Tibial nerve (tissue), 4 donors: ENCODE results near the gene GABBR2.

ENCODE experiments used
- EP300 ChIP-seq, 2 donors: sonication (generic); formaldehyde crosslinking; IDR thresholded peaks; one replicate each; pipeline ENCODE4 v1.6.1; 2017; ENCODE audit warnings: antibody characterized with exemption in 2 of 2, mild to moderate bottlenecking in 1 of 2
- POLR2A ChIP-seq, 2 donors: fragments of 450-650 bp; IDR thresholded peaks; one replicate each; pipeline ENCODE4 v1.6.1; 2017; ENCODE audit warnings: antibody characterized with exemption in 2 of 2, mild to moderate bottlenecking in 2 of 2, moderate library complexity in 2 of 2
- TF ChIP-seq, protein P1 (sequence below), 5 experiments: fragments of 200-600 bp in 3 of 5; fragments of 450-650 bp in 2 of 5; sonication (generic) in 3 of 5; IDR thresholded peaks; one replicate each; pipeline ENCODE4 v1.5.1; 2016 to 2019; ENCODE audit warnings: antibody characterized with exemption in 5 of 5, mild to moderate bottlenecking in 3 of 5, moderate library complexity in 2 of 5

DNA sequence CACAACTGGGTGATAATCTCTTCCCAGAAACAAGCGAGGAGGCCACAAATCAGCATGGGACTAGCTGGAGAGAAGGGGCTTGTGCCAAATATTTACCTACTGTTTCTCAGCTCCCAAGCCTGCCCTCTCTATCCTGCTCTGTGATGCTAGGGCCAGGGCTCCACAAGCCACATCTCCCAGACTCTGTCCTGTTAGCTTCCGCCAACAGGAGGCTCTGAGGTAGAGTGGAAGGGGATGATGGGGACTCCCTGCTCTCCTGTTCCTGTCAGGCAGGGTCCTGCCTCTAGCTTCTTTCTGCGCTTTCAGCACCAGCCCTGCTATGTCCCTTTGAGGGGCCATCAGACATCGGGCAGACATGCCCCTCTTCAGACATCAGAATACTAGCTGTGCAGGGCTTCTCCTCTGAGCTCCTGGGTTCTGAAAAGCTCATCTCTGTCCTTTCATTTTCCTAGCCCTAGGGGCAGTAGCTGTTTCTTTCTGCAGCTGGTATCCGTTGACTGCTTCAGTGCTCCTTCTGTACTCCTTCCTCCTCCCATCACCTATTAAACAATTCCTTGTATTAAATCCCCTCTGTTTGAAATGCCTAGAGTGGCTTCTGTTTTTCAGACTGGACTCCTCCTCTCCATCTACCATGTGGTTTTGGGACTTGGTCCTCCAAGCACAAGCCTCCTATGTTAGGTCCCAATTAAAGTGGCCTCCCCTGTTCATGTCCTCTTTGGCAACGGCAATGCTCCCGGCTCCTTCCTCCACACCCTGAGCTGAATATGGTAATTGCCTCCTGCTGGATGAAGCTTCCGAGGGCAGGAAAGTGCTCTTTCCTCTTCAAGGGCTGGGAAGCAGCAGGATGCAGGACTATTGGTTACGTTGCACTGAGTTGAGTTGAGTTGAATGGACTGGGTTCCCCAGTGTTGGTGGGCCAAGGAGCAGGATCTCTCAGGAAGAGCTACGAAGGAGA lies 292.2 kb downstream of the GABBR2 start:
- TF ChIP-seq POLR2A (IDR thresholded peaks at IDR 0.05) (no peak), EP300 (IDR thresholded peaks at IDR 0.05) (no peak)
- TF ChIP-seq, protein P1, sequence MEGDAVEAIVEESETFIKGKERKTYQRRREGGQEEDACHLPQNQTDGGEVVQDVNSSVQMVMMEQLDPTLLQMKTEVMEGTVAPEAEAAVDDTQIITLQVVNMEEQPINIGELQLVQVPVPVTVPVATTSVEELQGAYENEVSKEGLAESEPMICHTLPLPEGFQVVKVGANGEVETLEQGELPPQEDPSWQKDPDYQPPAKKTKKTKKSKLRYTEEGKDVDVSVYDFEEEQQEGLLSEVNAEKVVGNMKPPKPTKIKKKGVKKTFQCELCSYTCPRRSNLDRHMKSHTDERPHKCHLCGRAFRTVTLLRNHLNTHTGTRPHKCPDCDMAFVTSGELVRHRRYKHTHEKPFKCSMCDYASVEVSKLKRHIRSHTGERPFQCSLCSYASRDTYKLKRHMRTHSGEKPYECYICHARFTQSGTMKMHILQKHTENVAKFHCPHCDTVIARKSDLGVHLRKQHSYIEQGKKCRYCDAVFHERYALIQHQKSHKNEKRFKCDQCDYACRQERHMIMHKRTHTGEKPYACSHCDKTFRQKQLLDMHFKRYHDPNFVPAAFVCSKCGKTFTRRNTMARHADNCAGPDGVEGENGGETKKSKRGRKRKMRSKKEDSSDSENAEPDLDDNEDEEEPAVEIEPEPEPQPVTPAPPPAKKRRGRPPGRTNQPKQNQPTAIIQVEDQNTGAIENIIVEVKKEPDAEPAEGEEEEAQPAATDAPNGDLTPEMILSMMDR (IDR thresholded peaks at IDR 0.05): no peak
